GM19025 (cell line): ENCODE results near the gene CD101.
A peak's percentile ranks its signal among the peaks of the same experiment; 100 is the strongest.
"Not testable (repeated sequence)": the region's sequence is repeated elsewhere in the genome, so short reads cannot be mapped to it uniquely, and the experiment has no call there.

ENCODE experiments used
- ATAC-seq: cut with Tn5 transposase; IDR thresholded peaks from one replicate; pipeline ENCODE4 v1.9.1; 2021; ENCODE audit warnings: mild to moderate bottlenecking, low read depth, moderate library complexity; ENCODE audit not compliant: unreplicated experiment

The CD101 gene

GRCh38 chr1:117001254-117001927, at the start of gene CD101:
TSS of gene CD101 (plus strand) at chr1:117001760. CDS start at chr1:117001818, 58 bp downstream.
- peak; percentile 91 for ATAC-seq

GRCh38 chr1:116952738-116953275, 48.8 kb upstream of the CD101 start:
- no peak for ATAC-seq

GRCh38 chr1:116954440-116954839, 47.1 kb upstream of the CD101 start:
- ATAC-seq = no peak

- no peak for ATAC-seq
Observed at GRCh38 chr1:116956378-116956777, 45.2 kb upstream of the CD101 start.

- ATAC-seq = no peak
Observed at GRCh38 chr1:116957646-116958045, 43.9 kb upstream of the CD101 start.

GRCh38 chr1:116958110-116958509, 43.5 kb upstream of the CD101 start:
- ATAC-seq = no peak

- no peak for ATAC-seq
Observed at GRCh38 chr1:116958977-116959376, 42.6 kb upstream of the CD101 start.

GRCh38 chr1:116961606-116962005, 40.0 kb upstream of the CD101 start:
- ATAC-seq = no peak

GRCh38 chr1:116962987-116963639, 38.4 kb upstream of the CD101 start:
- no peak for ATAC-seq

- no peak for ATAC-seq
Observed at GRCh38 chr1:116966791-116967190, 34.8 kb upstream of the CD101 start.

GRCh38 chr1:116968724-116969123, 32.8 kb upstream of the CD101 start:
- ATAC-seq = no peak

GRCh38 chr1:116971258-116971860, 30.2 kb upstream of the CD101 start:
- ATAC-seq = no peak

GRCh38 chr1:116971965-116972673, 29.4 kb upstream of the CD101 start:
- ATAC-seq = no peak

- ATAC-seq = no peak
Observed at GRCh38 chr1:116972674-116973030, 28.9 kb upstream of the CD101 start.

- not testable (repeated sequence) for ATAC-seq
Observed at GRCh38 chr1:116980309-116980708, 21.3 kb upstream of the CD101 start.

GRCh38 chr1:116981521-116982037, 20.0 kb upstream of the CD101 start:
- no peak for ATAC-seq

GRCh38 chr1:116982319-116983004, 19.1 kb upstream of the CD101 start:
- no peak for ATAC-seq

GRCh38 chr1:116983112-116983511, 18.4 kb upstream of the CD101 start:
- no peak for ATAC-seq

- no peak for ATAC-seq
Observed at GRCh38 chr1:116983678-116984077, 17.9 kb upstream of the CD101 start.
